Loucy (cell line): ENCODE data around the gene TLK2.
"Not testable (repeated sequence)": the region's sequence is repeated elsewhere in the genome, so short reads cannot be mapped to it uniquely, and the experiment has no call there.

Source experiments
- CTCF ChIP-seq: fragments of 200-600 bp; sonication (generic); conservative IDR thresholded peaks from 2 replicates; pipeline ENCODE4 v1.5.1; 2014; ENCODE audit warnings: mild to moderate bottlenecking, antibody characterized with exemption, low read length
- EZH2phosphoT487 ChIP-seq: fragments of 200-600 bp; IDR thresholded peaks from 2 replicates; pipeline ENCODE4 v1.6.1; 2018; ENCODE audit warnings: antibody characterized with exemption, mild to moderate bottlenecking, moderate library complexity, borderline replicate concordance

DNA sequence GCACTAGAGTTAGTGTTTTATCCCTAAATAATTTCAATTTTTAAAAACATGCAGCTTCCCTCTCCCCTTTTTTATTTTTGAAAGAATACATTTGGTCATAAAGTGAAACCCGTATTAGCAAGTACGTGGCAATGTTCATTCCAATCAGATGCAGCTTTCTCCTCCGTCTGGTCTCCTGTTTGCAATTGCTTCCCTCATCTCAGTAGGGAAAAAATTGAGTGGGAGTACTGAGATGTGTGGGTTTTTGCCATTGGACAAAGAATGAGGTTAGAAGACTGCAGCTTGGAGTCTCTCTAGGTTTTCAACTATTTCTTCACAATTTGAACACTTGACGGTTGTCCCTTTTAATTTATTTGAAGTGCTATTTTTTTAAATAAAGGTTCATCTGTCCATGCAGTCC, 134.5 kb downstream of the TLK2 start:
- not testable (repeated sequence) for TF ChIP-seq CTCF, EZH2phosphoT487
